ENCODE measurements around the gene OR2D3.
"Not testable (repeated sequence)": the region's sequence is repeated elsewhere in the genome, so short reads cannot be mapped to it uniquely, and the experiment has no call there.

DNA sequence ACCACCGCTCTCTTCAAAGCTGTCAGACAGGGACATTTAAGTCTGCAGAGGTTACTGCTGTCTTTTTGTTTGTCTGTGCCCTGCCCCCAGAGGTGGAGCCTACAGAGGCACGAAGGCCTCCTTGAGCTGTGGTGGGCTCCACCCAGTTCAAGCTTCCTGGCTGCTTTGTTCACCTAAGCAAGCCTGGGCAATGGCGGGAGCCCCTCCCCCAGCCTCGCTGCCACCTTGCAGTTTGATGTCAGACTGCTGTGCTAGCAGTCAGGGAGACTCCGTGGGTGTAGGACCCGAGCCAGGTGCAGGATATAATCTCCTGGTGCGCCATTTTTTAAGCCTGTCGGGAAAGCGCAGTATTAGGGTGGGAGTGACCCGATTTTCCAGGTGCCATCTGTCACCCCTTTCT lies 33.4 kb downstream of the OR2D3 start:
- TF ChIP-seq, protein P1, sequence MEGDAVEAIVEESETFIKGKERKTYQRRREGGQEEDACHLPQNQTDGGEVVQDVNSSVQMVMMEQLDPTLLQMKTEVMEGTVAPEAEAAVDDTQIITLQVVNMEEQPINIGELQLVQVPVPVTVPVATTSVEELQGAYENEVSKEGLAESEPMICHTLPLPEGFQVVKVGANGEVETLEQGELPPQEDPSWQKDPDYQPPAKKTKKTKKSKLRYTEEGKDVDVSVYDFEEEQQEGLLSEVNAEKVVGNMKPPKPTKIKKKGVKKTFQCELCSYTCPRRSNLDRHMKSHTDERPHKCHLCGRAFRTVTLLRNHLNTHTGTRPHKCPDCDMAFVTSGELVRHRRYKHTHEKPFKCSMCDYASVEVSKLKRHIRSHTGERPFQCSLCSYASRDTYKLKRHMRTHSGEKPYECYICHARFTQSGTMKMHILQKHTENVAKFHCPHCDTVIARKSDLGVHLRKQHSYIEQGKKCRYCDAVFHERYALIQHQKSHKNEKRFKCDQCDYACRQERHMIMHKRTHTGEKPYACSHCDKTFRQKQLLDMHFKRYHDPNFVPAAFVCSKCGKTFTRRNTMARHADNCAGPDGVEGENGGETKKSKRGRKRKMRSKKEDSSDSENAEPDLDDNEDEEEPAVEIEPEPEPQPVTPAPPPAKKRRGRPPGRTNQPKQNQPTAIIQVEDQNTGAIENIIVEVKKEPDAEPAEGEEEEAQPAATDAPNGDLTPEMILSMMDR (conservative IDR thresholded peaks at IDR 0.05): not testable (repeated sequence)
- not testable (repeated sequence) for TF ChIP-seq EZH2 (IDR thresholded peaks at IDR 0.05; ENCODE audit: low read depth)
